ENCODE measurements around the gene STAP1. TPM values are rescaled to one million over a fixed set of nuclear protein-coding genes. Genes with fewer than 3 reads are reported as not detected.

The STAP1 gene
- total and polyA plus RNA-seq, 2 of the 8 experiments (the other 6 are each of a cell fraction or from before 2014, with no cell fraction given), result not detected

DNA sequence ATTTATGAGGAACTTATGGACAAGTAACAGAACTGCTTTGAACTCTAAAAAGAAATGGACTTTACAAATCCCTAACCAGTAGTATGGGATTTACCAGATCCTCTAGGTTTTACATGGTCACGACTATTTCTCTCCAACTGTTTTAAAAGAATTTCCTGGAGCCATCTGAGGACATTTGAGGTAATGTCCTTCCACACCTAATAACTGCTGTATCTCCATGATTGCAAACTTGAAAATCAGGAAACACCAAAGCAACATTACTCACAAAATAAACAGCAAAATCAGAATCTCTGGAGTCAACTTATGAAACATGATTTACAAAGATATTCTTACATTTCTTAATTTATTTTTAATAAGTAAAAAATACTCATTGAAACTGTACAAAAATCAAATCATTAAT, 58.0 kb downstream of the STAP1 start:
- ChIA-PET POLR2A (ENCODE audit: partially characterized antibody) (no interaction called here), CTCF (ENCODE audit: partially characterized antibody) (no interaction called here)
- Histone ChIP-seq H2BK20ac (ENCODE audit: low read length) (no peak overlapping the region), H3K23me2 (ENCODE audit: low read depth, low read length) (no peaks in the 10 kb centered on the region), H3K4me2 (ENCODE audit: insufficient read depth in 1 of 2, low read depth in 2 of 2, low read length in 2 of 2) (no peak overlapping the region), H4K8ac (ENCODE audit: extremely low read depth, insufficient read depth, low read length) (no peak overlapping the region), H3K4me1 (replicated peaks in 1 of 4; ENCODE audit: control insufficient read depth in 3 of 4, insufficient read depth in 4 of 4, low read length in 3 of 4) (no peaks in the 10 kb centered on the region), H2BK12ac (ENCODE audit: low read depth, low read length) (no peak overlapping the region), H4K20me1 (replicated peaks in 1 of 2; ENCODE audit: control insufficient read depth in 1 of 2, insufficient read depth in 2 of 2, low read length in 2 of 2) (no peaks in the 10 kb centered on the region), H4K5ac (ENCODE audit: insufficient read length, low read depth, low read length) (no peak overlapping the region), H4K91ac (replicated peaks; ENCODE audit: insufficient read length, low read length) (no peak overlapping the region), H2AFZ (ENCODE audit: low read length) (no peak overlapping the region), H3K56ac (replicated peaks; ENCODE audit: insufficient read length, low read depth, low read length) (no peak overlapping the region), H3K27ac (ENCODE audit: low read depth, low read length) (no peak overlapping the region), H3K9me3 (ENCODE audit: insufficient read depth in 2 of 2, low read depth in 1 of 2, low read length in 1 of 2) (no peaks in the 10 kb centered on the region; a peak in 1 of 4 replicates), H3K14ac (ENCODE audit: insufficient read length) (no peak overlapping the region), H3K79me2 (ENCODE audit: control insufficient read depth in 1 of 2, insufficient read depth in 2 of 2, low read length in 2 of 2) (no peaks in the 10 kb centered on the region), H3K9ac (replicated peaks in 1 of 4; ENCODE audit: extremely low read depth in 1 of 4, low read depth in 3 of 4, low read length in 3 of 4) (no peak overlapping the region), H2BK15ac (ENCODE audit: low read length) (no peak overlapping the region), H3K18ac (ENCODE audit: extremely low read depth, low read length) (no peak overlapping the region), H3K4ac (replicated peaks; ENCODE audit: insufficient read length, low read depth, low read length) (no peak overlapping the region), H2AK5ac (ENCODE audit: low read depth, low read length) (no peak overlapping the region), H3K27me3 (replicated peaks in 1 of 4; ENCODE audit: control insufficient read depth in 3 of 4, extremely low read depth in 1 of 4, insufficient read depth in 3 of 4, low read length in 3 of 4) (no peaks in the 10 kb centered on the region), H3K79me1 (ENCODE audit: low read depth, low read length) (no peaks in the 10 kb centered on the region), H3K23ac (ENCODE audit: insufficient read length) (no peak overlapping the region), H2BK120ac (replicated peaks; ENCODE audit: low read depth, low read length) (no peak overlapping the region), H2BK5ac (ENCODE audit: low read depth, low read length) (no peak overlapping the region), H3K36me3 (ENCODE audit: control insufficient read depth in 2 of 4, insufficient read depth in 4 of 4, low read length in 3 of 4) (peaks cover 0 to 34% (median 11%) of the 10 kb centered on the region in 4 experiments; a peak in 6 of 8 replicates), H3K4me3 (ENCODE audit: extremely low read depth in 1 of 4, insufficient read depth in 2 of 4, low read depth in 3 of 4, low read length in 4 of 4) (no peak overlapping the region)
- WGBS, 2 experiments (ENCODE audit: extremely low coverage in 1 of 2, insufficient coverage in 1 of 2, insufficient read length in 1 of 2, insufficient replicate concordance in 2 of 2, low coverage in 1 of 2, low lambda C conversion rate in 2 of 2, missing lambda C conversion rate in 1 of 2), result 94% methylated on average over 1 of the region's 1 CpG; no CpG with 5 or more reads in 1 of the 2 experiments
- DNase-seq (ENCODE audit: low read depth in 1 of 2, low spot score in 2 of 2) (no peak), FAIRE-seq (no peak)
- no peak for TF ChIP-seq RNF2 (IDR thresholded peaks at IDR 0.05; ENCODE audit: borderline replicate concordance, low read depth, low read length, missing control alignments, poor library complexity, severe bottlenecking)
- no peak for TF ChIP-seq SRF (IDR thresholded peaks at IDR 0.05; ENCODE audit: low read depth, low read length)
- no peak for TF ChIP-seq SP4 (IDR thresholded peaks at IDR 0.05; ENCODE audit: low read length)
- no peak for TF ChIP-seq YY1 (IDR thresholded peaks at IDR 0.05; ENCODE audit: low read depth, low read length)
- TF ChIP-seq CHD1 (IDR thresholded peaks at IDR 0.05; ENCODE audit: low read depth, low read length), result no peak
- TF ChIP-seq CBX5 (IDR thresholded peaks at IDR 0.05; ENCODE audit: low read depth, low read length), result no peak
- TF ChIP-seq EZH2 (IDR thresholded peaks at IDR 0.05; ENCODE audit: low read depth, low read length, severe bottlenecking), result no peak
- TF ChIP-seq RAD21 (IDR thresholded peaks at IDR 0.05 in 1 of 2, conservative IDR thresholded peaks at IDR 0.05 in 1 of 2; ENCODE audit: low read depth in 2 of 2, low read length in 2 of 2), result no peak
- TF ChIP-seq, protein P1, sequence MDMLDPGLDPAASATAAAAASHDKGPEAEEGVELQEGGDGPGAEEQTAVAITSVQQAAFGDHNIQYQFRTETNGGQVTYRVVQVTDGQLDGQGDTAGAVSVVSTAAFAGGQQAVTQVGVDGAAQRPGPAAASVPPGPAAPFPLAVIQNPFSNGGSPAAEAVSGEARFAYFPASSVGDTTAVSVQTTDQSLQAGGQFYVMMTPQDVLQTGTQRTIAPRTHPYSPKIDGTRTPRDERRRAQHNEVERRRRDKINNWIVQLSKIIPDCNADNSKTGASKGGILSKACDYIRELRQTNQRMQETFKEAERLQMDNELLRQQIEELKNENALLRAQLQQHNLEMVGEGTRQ (IDR thresholded peaks at IDR 0.05; ENCODE audit: low read length), result no peak
- no peak for TF ChIP-seq SP2 (IDR thresholded peaks at IDR 0.05; ENCODE audit: low read length)
- TF ChIP-seq BRCA1 (IDR thresholded peaks at IDR 0.05; ENCODE audit: low read depth, low read length), result no peak
- no peak for TF ChIP-seq CBX8 (IDR thresholded peaks at IDR 0.05; ENCODE audit: borderline replicate concordance, low read depth, low read length)
- TF ChIP-seq MAFK (IDR thresholded peaks at IDR 0.05; ENCODE audit: low read depth, low read length), result no peak
- no peak for TF ChIP-seq BCL11A (IDR thresholded peaks at IDR 0.05; ENCODE audit: low read depth in 2 of 2, low read length in 2 of 2)

All from H1 (cell line).